ENCODE measurements around the gene GAB2.

The GAB2 gene

GRCh38 chr11:78262238-78262637, 155.4 kb downstream of the GAB2 start:
- no peak for TF ChIP-seq TAF1 (IDR thresholded peaks at IDR 0.05; ENCODE audit: borderline replicate concordance, insufficient read depth, low read length)
- TF ChIP-seq SIN3A (IDR thresholded peaks at IDR 0.05; ENCODE audit: borderline replicate concordance, insufficient read depth, low read length), result no peak
- TF ChIP-seq, protein P1, sequence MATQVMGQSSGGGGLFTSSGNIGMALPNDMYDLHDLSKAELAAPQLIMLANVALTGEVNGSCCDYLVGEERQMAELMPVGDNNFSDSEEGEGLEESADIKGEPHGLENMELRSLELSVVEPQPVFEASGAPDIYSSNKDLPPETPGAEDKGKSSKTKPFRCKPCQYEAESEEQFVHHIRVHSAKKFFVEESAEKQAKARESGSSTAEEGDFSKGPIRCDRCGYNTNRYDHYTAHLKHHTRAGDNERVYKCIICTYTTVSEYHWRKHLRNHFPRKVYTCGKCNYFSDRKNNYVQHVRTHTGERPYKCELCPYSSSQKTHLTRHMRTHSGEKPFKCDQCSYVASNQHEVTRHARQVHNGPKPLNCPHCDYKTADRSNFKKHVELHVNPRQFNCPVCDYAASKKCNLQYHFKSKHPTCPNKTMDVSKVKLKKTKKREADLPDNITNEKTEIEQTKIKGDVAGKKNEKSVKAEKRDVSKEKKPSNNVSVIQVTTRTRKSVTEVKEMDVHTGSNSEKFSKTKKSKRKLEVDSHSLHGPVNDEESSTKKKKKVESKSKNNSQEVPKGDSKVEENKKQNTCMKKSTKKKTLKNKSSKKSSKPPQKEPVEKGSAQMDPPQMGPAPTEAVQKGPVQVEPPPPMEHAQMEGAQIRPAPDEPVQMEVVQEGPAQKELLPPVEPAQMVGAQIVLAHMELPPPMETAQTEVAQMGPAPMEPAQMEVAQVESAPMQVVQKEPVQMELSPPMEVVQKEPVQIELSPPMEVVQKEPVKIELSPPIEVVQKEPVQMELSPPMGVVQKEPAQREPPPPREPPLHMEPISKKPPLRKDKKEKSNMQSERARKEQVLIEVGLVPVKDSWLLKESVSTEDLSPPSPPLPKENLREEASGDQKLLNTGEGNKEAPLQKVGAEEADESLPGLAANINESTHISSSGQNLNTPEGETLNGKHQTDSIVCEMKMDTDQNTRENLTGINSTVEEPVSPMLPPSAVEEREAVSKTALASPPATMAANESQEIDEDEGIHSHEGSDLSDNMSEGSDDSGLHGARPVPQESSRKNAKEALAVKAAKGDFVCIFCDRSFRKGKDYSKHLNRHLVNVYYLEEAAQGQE (IDR thresholded peaks at IDR 0.05; ENCODE audit: insufficient read depth in 1 of 2, low read depth in 2 of 2, low read length in 2 of 2), result no peak
- TF ChIP-seq POLR2AphosphoS5 (IDR thresholded peaks at IDR 0.05; ENCODE audit: low read depth, low read length), result no peak
- TF ChIP-seq FOXP2 (optimal IDR thresholded peaks at IDR 0.05; ENCODE audit: borderline replicate concordance, extremely low read depth, extremely low read length, insufficient read depth), result no peak

- TF ChIP-seq POLR2AphosphoS5 (IDR thresholded peaks at IDR 0.05; ENCODE audit: low read depth, low read length) (no peak), TAF1 (IDR thresholded peaks at IDR 0.05; ENCODE audit: borderline replicate concordance, insufficient read depth, low read length) (no peak), SIN3A (IDR thresholded peaks at IDR 0.05; ENCODE audit: borderline replicate concordance, insufficient read depth, low read length) (no peak), FOXP2 (optimal IDR thresholded peaks at IDR 0.05; ENCODE audit: borderline replicate concordance, extremely low read depth, extremely low read length, insufficient read depth) (no peak)
- TF ChIP-seq, protein P1 (IDR thresholded peaks at IDR 0.05; ENCODE audit: insufficient read depth in 1 of 2, low read depth in 2 of 2, low read length in 2 of 2), result no peak
These were observed 155.8 kb downstream of the GAB2 start for GRCh38 chr11:78261828-78262227.

DNA sequence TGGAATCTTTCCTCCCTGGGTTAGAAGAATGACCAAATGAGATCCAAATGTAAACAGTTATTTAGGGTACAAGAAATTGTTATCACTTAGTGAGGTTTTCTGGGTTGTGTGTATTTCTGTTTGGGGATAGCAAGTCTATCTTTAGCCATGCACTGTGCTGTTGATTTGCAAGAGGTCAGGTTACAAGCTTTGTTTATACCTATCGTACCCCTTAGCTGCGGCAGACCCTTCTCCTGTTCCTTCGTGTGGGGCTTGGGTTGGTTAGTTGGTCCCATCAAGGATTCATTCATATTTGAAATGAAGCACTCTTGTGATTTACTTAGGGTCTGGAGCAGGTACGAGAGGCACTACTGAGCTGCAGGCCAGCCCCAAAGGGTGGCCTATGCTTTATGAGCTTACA, 156.3 kb downstream of the GAB2 start:
- TF ChIP-seq, protein P1 (IDR thresholded peaks at IDR 0.05; ENCODE audit: insufficient read depth in 1 of 2, low read depth in 2 of 2, low read length in 2 of 2), result no peak
- TF ChIP-seq FOXP2 (optimal IDR thresholded peaks at IDR 0.05; ENCODE audit: borderline replicate concordance, extremely low read depth, extremely low read length, insufficient read depth) (no peak), TAF1 (IDR thresholded peaks at IDR 0.05; ENCODE audit: borderline replicate concordance, insufficient read depth, low read length) (no peak), POLR2AphosphoS5 (IDR thresholded peaks at IDR 0.05; ENCODE audit: low read depth, low read length) (no peak), SIN3A (IDR thresholded peaks at IDR 0.05; ENCODE audit: borderline replicate concordance, insufficient read depth, low read length) (no peak)

DNA sequence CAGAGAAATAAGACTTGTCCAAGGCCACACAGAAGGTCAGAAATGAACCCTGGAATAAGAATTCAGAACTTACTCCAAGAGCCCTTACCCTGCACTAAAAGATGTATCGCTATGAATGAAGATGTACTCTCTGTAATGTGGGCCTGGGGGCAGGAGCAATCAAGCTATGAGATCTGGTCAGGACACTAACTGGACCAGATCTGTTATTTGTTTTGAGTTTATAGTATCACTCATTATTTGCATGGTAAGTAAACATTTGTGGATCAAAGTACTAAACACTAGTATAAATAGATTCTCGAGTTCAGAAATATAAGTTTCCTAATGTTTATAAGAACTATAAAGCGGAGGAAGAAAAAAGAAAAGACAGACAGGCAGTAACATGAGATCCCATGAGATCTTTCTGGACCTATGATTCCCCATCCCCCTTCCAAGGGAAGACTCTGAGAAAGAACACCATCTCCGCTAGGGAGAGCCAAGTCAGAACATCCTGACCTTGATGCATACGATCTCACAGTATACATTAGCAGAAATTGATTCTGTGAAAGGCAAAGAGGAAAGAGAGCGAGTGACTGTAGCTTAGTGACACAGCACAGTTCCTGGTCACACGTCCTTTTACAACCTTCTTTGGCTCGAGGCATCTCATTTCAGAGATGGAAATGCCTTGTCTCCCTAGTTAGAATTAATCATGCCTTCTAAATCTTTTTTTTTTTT, 157.7 kb downstream of the GAB2 start:
- TF ChIP-seq, protein P1 (IDR thresholded peaks at IDR 0.05; ENCODE audit: insufficient read depth in 1 of 2, low read depth in 2 of 2, low read length in 2 of 2), result no peak
- TF ChIP-seq TAF1 (IDR thresholded peaks at IDR 0.05; ENCODE audit: borderline replicate concordance, insufficient read depth, low read length) (no peak), FOXP2 (optimal IDR thresholded peaks at IDR 0.05; ENCODE audit: borderline replicate concordance, extremely low read depth, extremely low read length, insufficient read depth) (no peak), POLR2AphosphoS5 (IDR thresholded peaks at IDR 0.05; ENCODE audit: low read depth, low read length) (no peak), SIN3A (IDR thresholded peaks at IDR 0.05; ENCODE audit: borderline replicate concordance, insufficient read depth, low read length) (no peak)
